HG03135 (cell line): ENCODE results near the gene KRT12.

Experiments
- ATAC-seq: cut with Tn5 transposase; IDR thresholded peaks from one replicate; pipeline ENCODE4 v1.9.1; 2021; ENCODE audit warnings: mild to moderate bottlenecking, moderate library complexity; ENCODE audit not compliant: unreplicated experiment

The KRT12 gene

GRCh38 chr17:40848583-40849235, 18.3 kb downstream of the KRT12 start:
- no peak for ATAC-seq

GRCh38 chr17:40846515-40847144, 20.4 kb downstream of the KRT12 start:
- no peak for ATAC-seq

- no peak for ATAC-seq
Measured at GRCh38 chr17:40844671-40845107, 22.3 kb downstream of the KRT12 start.

- no peak for ATAC-seq
Measured at GRCh38 chr17:40843242-40843641, 23.8 kb downstream of the KRT12 start.

GRCh38 chr17:40841246-40841645, 25.8 kb downstream of the KRT12 start:
- ATAC-seq: no peak

- no peak for ATAC-seq
Measured at GRCh38 chr17:40839194-40839593, 27.8 kb downstream of the KRT12 start.

- ATAC-seq: no peak
Measured at GRCh38 chr17:40836020-40836419, 31.0 kb downstream of the KRT12 start.

GRCh38 chr17:40833882-40834281, 33.1 kb downstream of the KRT12 start:
- no peak for ATAC-seq

- ATAC-seq: no peak
Measured at GRCh38 chr17:40832840-40833239, 34.2 kb downstream of the KRT12 start.

- no peak for ATAC-seq
Measured at GRCh38 chr17:40830085-40830776, 36.8 kb downstream of the KRT12 start.

GRCh38 chr17:40828454-40829044, 38.5 kb downstream of the KRT12 start:
- no peak for ATAC-seq

GRCh38 chr17:40827746-40828453, 39.1 kb downstream of the KRT12 start:
- no peak for ATAC-seq

- no peak for ATAC-seq
Measured at GRCh38 chr17:40825599-40825998, 41.4 kb downstream of the KRT12 start.

- no peak for ATAC-seq
Measured at GRCh38 chr17:40824015-40824832, 42.8 kb downstream of the KRT12 start.

GRCh38 chr17:40822132-40822812, 44.8 kb downstream of the KRT12 start, which contains the start of gene KRT10:
TSS of gene KRT10 (minus strand) at chr17:40822614. CDS start at chr17:40822585, 29 bp downstream.
- no peak for ATAC-seq

- ATAC-seq: no peak
Measured at GRCh38 chr17:40821536-40821935, 45.5 kb downstream of the KRT12 start.

- ATAC-seq: no peak
Measured at GRCh38 chr17:40820228-40820838, 46.7 kb downstream of the KRT12 start.

- ATAC-seq: no peak
Measured at GRCh38 chr17:40819528-40820125, 47.4 kb downstream of the KRT12 start.
